GM12878 (cell line): ENCODE measurements around the gene GDF11. TPM values are rescaled to one million over a fixed set of nuclear protein-coding genes. Genes with fewer than 3 reads are reported as not detected.

ENCODE experiments used
- ATAC-seq: fragments of 200-7000 bp; cut with Tn5 transposase; 3 replicates; pipeline ENCODE4 v1.9.1; 2020; ENCODE audit warnings: mild to moderate bottlenecking, moderate library complexity
- BruUV-seq: library from RNA; stranded (reverse); fragments of 400-500 nt; replicated peaks from 2 replicates; lab custom pipeline; 2021; lab: Mats Ljungman, UMichigan
- CTCF ChIA-PET: fragments of 300-600 bp; sonication (Branson Sonifier 250); formaldehyde crosslinking; extraction: SDS; loops from one replicate; lab custom pipeline; 2021; ENCODE audit warnings: inconsistent platforms; lab: Yijun Ruan, JAX
- POLR2A ChIA-PET: fragments of 350-600 bp; formaldehyde crosslinking; extraction: SDS; loops from one replicate; lab custom pipeline; 2021; ENCODE audit warnings: inconsistent platforms; lab: Charles Lee
- RAD21 ChIA-PET: fragments of 300-600 bp; sonication (Branson Sonifier 250); formaldehyde crosslinking; loops from one replicate; lab custom pipeline; 2023; ENCODE audit warnings: antibody characterized with exemption; ENCODE audit not compliant: unreplicated experiment; lab: Charles Lee
- SMC1A ChIA-PET: fragments of 300-600 bp; sonication (Branson Sonifier 250); formaldehyde crosslinking; loops from one replicate; lab custom pipeline; 2023; ENCODE audit not compliant: unreplicated experiment, uncharacterized antibody; lab: Charles Lee
- DNase-seq: peaks from one replicate; pipeline ENCODE4 v3.0.0-alpha.2; 2011; ENCODE audit warnings: low read depth, low spot score
- FAIRE-seq: peaks from 3 replicates; lab custom pipeline; 2011; peaks lifted over from hg19 to GRCh38; lab: Jason Lieb, UNC
- H2AFZ ChIP-seq: 2 replicates; pipeline ENCODE4 v1.6.0; 2011; ENCODE audit warnings: low read depth, low read length, control low read depth; ENCODE audit not compliant: control insufficient read depth
- H3K27ac ChIP-seq: 2 replicates; pipeline ENCODE4 v1.5.1; 2011; ENCODE audit warnings: control low read depth; ENCODE audit not compliant: control insufficient read depth, insufficient read depth
- H3K27me3 ChIP-seq, 2 experiments: replicated peaks in 1 of 2; 2 replicates each; pipeline versions ENCODE4 v1.6.0 to v1.6.1; 2011; ENCODE audit warnings: low read length in 1 of 2; ENCODE audit not compliant: control insufficient read depth in 2 of 2, insufficient read depth in 2 of 2
- H3K36me3 ChIP-seq, 2 experiments: 2 replicates each; pipeline ENCODE4 v1.5.1; 2011; ENCODE audit warnings: low read length in 1 of 2; ENCODE audit not compliant: control insufficient read depth in 2 of 2, insufficient read depth in 2 of 2
- H3K4me1 ChIP-seq: 2 replicates; pipeline ENCODE4 v1.6.1; 2011; ENCODE audit warnings: mild to moderate bottlenecking, low read length, moderate library complexity, mixed read lengths; ENCODE audit not compliant: control insufficient read depth, insufficient read depth
- H3K4me2 ChIP-seq: 2 replicates; pipeline ENCODE4 v1.6.0; 2011; ENCODE audit warnings: control low read depth; ENCODE audit not compliant: control insufficient read depth, insufficient read depth
- H3K4me3 ChIP-seq: fragments of 200-600 bp; sonication (generic); 2 replicates; pipeline ENCODE4 v1.5.1; 2016
- H3K79me2 ChIP-seq: 2 replicates; pipeline ENCODE4 v1.6.0; 2011; ENCODE audit warnings: low read length; ENCODE audit not compliant: control insufficient read depth, insufficient read depth
- H3K9ac ChIP-seq: 2 replicates; pipeline ENCODE4 v1.8.0; 2011; ENCODE audit warnings: low read length, control low read depth, mixed read lengths; ENCODE audit not compliant: control insufficient read depth, insufficient read depth
- H3K9me3 ChIP-seq: replicated peaks from 3 replicates; pipeline ENCODE4 v1.5.1; 2011; ENCODE audit warnings: mild to moderate bottlenecking, low read length; ENCODE audit not compliant: control insufficient read depth, insufficient read depth
- H4K20me1 ChIP-seq: 2 replicates; pipeline ENCODE4 v1.6.0; 2011; ENCODE audit not compliant: control insufficient read depth, insufficient read depth
- CREM ChIP-seq: IDR thresholded peaks from 2 replicates; pipeline ENCODE4 v1.6.1; 2014; ENCODE audit warnings: antibody characterized with exemption, low read depth
- GABPA ChIP-seq: IDR thresholded peaks from 2 replicates; pipeline ENCODE4 v1.6.1; 2014; ENCODE audit warnings: antibody characterized with exemption, low read depth, mild to moderate bottlenecking, inconsistent platforms
- KAT2A ChIP-seq: conservative IDR thresholded peaks from 2 replicates; pipeline ENCODE4 v1.6.1; 2011; ENCODE audit warnings: low read depth, low read length; ENCODE audit not compliant: control insufficient read depth
- MYC ChIP-seq: IDR thresholded peaks from 2 replicates; pipeline ENCODE4 v1.6.1; 2011; ENCODE audit warnings: mild to moderate bottlenecking, low read length, moderate library complexity, inconsistent platforms; ENCODE audit not compliant: insufficient read depth, insufficient replicate concordance, insufficient read length, severe bottlenecking
- NFXL1 ChIP-seq: fragments of 450-650 bp; IDR thresholded peaks from 2 replicates; pipeline ENCODE4 v1.6.1; 2017; ENCODE audit warnings: antibody characterized with exemption, mild to moderate bottlenecking, borderline replicate concordance
- NFYB ChIP-seq: IDR thresholded peaks from 2 replicates; pipeline ENCODE4 v1.6.1; 2011; ENCODE audit warnings: low read depth, mild to moderate bottlenecking, low read length, improper control_type of control experiment, moderate library complexity; ENCODE audit not compliant: insufficient read depth
- POLR2AphosphoS2 ChIP-seq: IDR thresholded peaks from 2 replicates; pipeline ENCODE4 v1.6.1; 2011; ENCODE audit warnings: low read depth, mild to moderate bottlenecking, low read length, improper control_type of control experiment, moderate library complexity
- USF2 ChIP-seq: IDR thresholded peaks from 2 replicates; pipeline ENCODE4 v1.6.1; 2011; ENCODE audit warnings: low read depth, low read length, improper control_type of control experiment, borderline replicate concordance
- ZNF622 ChIP-seq: fragments of 450-650 bp; IDR thresholded peaks from 2 replicates; pipeline ENCODE4 v1.6.1; 2017; ENCODE audit warnings: mild to moderate bottlenecking, inconsistent platforms
- WGBS: methylation state at CpG from one replicate; pipeline ENCODE4 v1.1.6; 2016; ENCODE audit warnings: low lambda C conversion rate; ENCODE audit not compliant: insufficient replicate concordance, insufficient coverage; ENCODE audit errors: missing lambda C conversion rate; 5-methylcytosine and 5-hydroxymethylcytosine counted together
- in situ Hi-C: fragments of 300-500 bp; cut with MboI; formaldehyde crosslinking; loops from 9 replicates; pipeline ENCODE4 v1.14.3; 2018; ENCODE audit warnings: mixed read lengths
- intact Hi-C: fragments of 100-400 bp; cut with micrococcal nuclease; formaldehyde crosslinking; loops from one replicate; pipeline ENCODE4 v1.14.2; 2022; ENCODE audit not compliant: unreplicated experiment
- polyA plus RNA-seq, 11 experiments: library from polyadenylated mRNA; depleted of rRNA in 4 of 11; unstranded in 6 of 11; stranded (reverse) in 5 of 11; fragments of >200 nt; fragmentation: Nextera tagmentation in 4 of 11; fragmentation: Illumina TruSeq in 1 of 11; extraction: Ambion mirVana in 4 of 11; extraction: Trizol in 1 of 11; gene quantifications; 1 replicate in 1 of 11; 2 replicates in 10 of 11; pipeline versions ENCODE4 v1.2.1 to v1.2.3, GENCODE V29; 2011 to 2016; ENCODE audit warnings: inconsistent platforms in 2 of 11, missing spikeins in 2 of 11, low read depth in 1 of 11
- total RNA-seq, 4 experiments: library from RNA; depleted of rRNA in 3 of 4; stranded (reverse); fragments of >200 nt in 3 of 4; fragmentation: Illumina TruSeq in 1 of 4; extraction: Trizol in 1 of 4; gene quantifications; 2 replicates each; pipeline versions ENCODE4 v1.2.1 to v1.2.3, GENCODE V29; 2013 to 2021

The GDF11 gene
- total and polyA plus RNA-seq, 10 of the 15 experiments (the other 5 are each of a cell fraction or from before 2014, with no cell fraction given), result 0.83 to 15.4 (median 4.3) TPM

GRCh38 chr12:55702861-55703260, 40.1 kb upstream of the GDF11 start:
- Histone ChIP-seq H3K36me3 (no peaks in the 10 kb centered on the region), H3K4me3 (no peak overlapping the region), H3K27ac (no peak overlapping the region), H3K4me1 (no peaks in the 10 kb centered on the region), H3K9ac (no peak overlapping the region), H3K79me2 (no peaks in the 10 kb centered on the region), H3K9me3 (no peaks in the 10 kb centered on the region), H3K4me2 (no peak overlapping the region), H3K27me3 (peaks cover 0 to 3% of the 10 kb centered on the region in 2 experiments; a peak in 2 of 4 replicates), H2AFZ (no peak overlapping the region), H4K20me1 (no peaks in the 10 kb centered on the region)
- no peak for ATAC-seq
- ChIA-PET SMC1A (no interaction called here), POLR2A (no interaction called here), RAD21 (no interaction called here), CTCF (no interaction called here)
- FAIRE-seq, result no peak
- intact Hi-C loops (no loop called here), in situ Hi-C loops (no loop called here)
- BruUV-seq, result no TSS peak
- no peak for DNase-seq
- TF ChIP-seq CREM, result no peak
- TF ChIP-seq MYC, result no peak
- no peak for TF ChIP-seq POLR2AphosphoS2
- TF ChIP-seq NFYB, result no peak
- TF ChIP-seq KAT2A, result no peak
- no peak for TF ChIP-seq NFXL1
- TF ChIP-seq ZNF622, result no peak
- TF ChIP-seq USF2, result no peak
- TF ChIP-seq GABPA, result no peak
- 61% methylated on average over 8 of the region's 8 CpGs for WGBS
